IPS DF 6.9 (cell line): ENCODE results near the gene LRRC56.

Source experiments
- DNase-seq: peaks from one replicate; pipeline ENCODE4 v3.0.0-alpha.2; 2013; ENCODE audit warnings: low read depth, low spot score
- H3K27ac ChIP-seq: one replicate; pipeline ENCODE4 v1.5.1; 2013; ENCODE audit warnings: low read length, control low read depth
- H3K27me3 ChIP-seq: 2 replicates; pipeline ENCODE4 v1.6.1; 2013; ENCODE audit warnings: mild to moderate bottlenecking, low read length; ENCODE audit not compliant: control insufficient read depth, insufficient read depth
- H3K36me3 ChIP-seq: 2 replicates; pipeline ENCODE4 v1.6.1; 2013; ENCODE audit warnings: low read length; ENCODE audit not compliant: control insufficient read depth, insufficient read depth
- H3K4me1 ChIP-seq: 2 replicates; pipeline ENCODE4 v1.6.1; 2013; ENCODE audit warnings: low read length; ENCODE audit not compliant: control insufficient read depth, insufficient read depth
- H3K4me3 ChIP-seq: 2 replicates; pipeline ENCODE4 v1.5.1; 2013; ENCODE audit warnings: mild to moderate bottlenecking, low read length
- H3K9me3 ChIP-seq: 2 replicates; pipeline ENCODE4 v1.6.1; 2013; ENCODE audit warnings: low read length, inconsistent platforms; ENCODE audit not compliant: control insufficient read depth, insufficient read depth
- WGBS: extraction: QIAGEN DNeasy Blood & Tissue Kit; methylation state at CpG from one replicate; pipeline ENCODE4 v1.1.7; 2013; ENCODE audit warnings: mixed read lengths, missing lambda C conversion rate; ENCODE audit not compliant: insufficient read length, insufficient coverage; 5-methylcytosine and 5-hydroxymethylcytosine counted together

Gene LRRC56, protein sequence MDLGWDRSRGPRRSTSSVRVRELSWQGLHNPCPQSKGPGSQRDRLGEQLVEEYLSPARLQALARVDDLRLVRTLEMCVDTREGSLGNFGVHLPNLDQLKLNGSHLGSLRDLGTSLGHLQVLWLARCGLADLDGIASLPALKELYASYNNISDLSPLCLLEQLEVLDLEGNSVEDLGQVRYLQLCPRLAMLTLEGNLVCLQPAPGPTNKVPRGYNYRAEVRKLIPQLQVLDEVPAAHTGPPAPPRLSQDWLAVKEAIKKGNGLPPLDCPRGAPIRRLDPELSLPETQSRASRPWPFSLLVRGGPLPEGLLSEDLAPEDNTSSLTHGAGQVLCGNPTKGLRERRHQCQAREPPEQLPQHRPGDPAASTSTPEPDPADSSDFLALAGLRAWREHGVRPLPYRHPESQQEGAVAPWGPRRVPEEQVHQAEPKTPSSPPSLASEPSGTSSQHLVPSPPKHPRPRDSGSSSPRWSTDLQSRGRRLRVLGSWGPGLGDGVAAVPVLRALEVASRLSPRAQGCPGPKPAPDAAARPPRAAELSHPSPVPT

DNA sequence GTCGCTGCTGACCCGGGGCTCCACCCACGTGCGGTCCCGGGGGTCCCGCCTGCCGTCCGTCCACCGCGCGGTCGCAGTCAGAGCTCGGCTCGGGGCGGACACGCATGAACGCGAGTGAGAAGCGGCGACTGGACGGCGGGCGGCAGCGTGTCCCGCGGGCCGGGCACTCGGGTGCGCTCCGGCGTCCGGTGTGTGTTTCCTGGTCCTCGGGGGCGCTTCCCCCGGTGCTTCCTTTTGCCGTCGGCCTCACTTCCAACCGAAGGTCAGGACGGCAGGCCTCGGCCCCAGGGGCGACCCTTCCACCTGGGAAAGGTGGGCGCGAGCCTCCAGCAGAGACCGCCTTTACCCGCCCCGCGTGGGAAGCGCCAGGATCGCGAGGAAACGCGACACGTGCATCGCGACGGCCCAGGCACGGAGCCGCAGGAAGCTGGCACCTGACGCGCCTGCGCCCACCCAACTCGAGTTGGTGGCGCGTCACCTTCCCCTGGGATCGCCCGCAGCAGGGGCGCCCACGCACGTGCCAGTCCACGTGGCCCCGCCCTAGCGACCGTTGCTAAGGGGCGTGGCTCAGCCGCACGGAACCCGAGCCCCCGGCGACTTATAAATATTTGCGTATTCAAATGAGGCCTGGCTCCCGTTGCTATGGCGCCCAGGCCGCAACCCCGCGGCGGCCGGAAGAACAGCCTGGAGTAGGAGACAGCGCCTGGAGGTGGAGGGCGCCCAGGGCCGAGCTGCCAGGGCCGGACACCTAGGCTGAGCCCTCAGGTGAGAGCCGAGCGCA lies at the start of gene LRRC56:
Gene LRRC56 (plus strand): TSS at position 687 of the 781 bp plus-strand sequence. CDS start 3,158 bp downstream, outside the sequence.
- DNase-seq, result peak; percentile 45
- no CpG with 5 or more reads among the region's 93 CpGs for WGBS
- H3K36me3 ChIP-seq, result peaks cover 7% of the 10 kb centered on the region; the same call in 1 of the 2 replicates
- no peaks in the 10 kb centered on the region for H3K9me3 ChIP-seq
- no peaks in the 10 kb centered on the region; the same call in 1 of the 2 replicates for H3K27me3 ChIP-seq
- no peak within 1 kb of the TSS for H3K27ac ChIP-seq
- peaks cover 9% of the 10 kb centered on the region for H3K4me1 ChIP-seq
- H3K4me3 ChIP-seq, result peak within 1 kb of the TSS; percentile 41; the same call in 1 of the 2 replicates

DNA sequence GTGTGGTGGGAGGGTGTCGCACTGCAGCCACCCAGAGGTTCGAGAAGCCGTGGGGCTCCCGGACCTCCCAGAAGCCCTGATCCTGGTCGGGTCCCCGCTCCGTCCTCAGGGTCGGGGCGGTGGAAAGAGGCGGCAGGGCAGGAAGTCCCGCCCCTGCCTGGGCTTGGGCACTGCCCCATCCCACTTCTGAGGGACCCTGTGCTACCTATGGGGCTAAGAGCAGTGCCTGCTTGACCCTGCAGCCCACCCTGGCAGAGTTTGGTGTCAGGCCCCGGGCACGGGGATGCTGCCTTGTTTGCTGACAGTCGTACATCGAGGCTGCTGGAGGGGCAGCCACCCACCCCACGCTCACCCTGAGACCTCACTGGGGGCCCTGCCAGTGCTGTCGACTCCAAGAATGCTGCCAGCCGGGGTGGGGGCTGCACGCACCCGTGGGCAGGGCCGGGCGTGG lies 49.7 kb upstream of the LRRC56 start:
- DNase-seq, result no peak
- WGBS, result no CpG with 5 or more reads among the region's 22 CpGs
- Histone ChIP-seq H3K9me3 (no peaks in the 10 kb centered on the region), H3K4me3 (no peak overlapping the region), H3K27me3 (no peaks in the 10 kb centered on the region), H3K27ac (no peak overlapping the region), H3K4me1 (no peaks in the 10 kb centered on the region; the same call in 1 of the 2 replicates), H3K36me3 (peaks cover 23% of the 10 kb centered on the region)

DNA sequence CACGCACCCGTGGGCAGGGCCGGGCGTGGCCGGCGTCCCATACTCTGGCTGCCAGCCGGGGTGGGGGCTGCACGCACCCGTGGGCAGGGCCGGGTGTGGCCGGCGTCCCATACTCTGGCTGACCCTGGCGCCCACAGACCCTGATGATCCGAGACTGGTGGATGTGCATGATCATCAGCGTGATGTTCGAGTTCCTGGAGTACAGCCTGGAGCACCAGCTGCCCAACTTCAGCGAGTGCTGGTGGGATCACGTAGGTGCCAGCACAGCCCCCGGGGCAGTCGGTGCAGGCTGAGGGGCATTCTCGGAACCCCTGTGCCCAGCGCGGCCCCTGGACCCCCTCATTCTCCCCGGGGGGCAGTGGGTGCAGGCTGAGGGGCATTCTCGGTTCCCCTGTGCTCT lies 49.3 kb upstream of the LRRC56 start:
- no peak for DNase-seq
- peaks cover 23% of the 10 kb centered on the region for H3K36me3 ChIP-seq
- H3K9me3 ChIP-seq, result no peaks in the 10 kb centered on the region
- H3K27me3 ChIP-seq, result no peaks in the 10 kb centered on the region
- H3K4me1 ChIP-seq, result no peaks in the 10 kb centered on the region; the same call in 1 of the 2 replicates
- no peak overlapping the region for H3K4me3 ChIP-seq
- H3K27ac ChIP-seq, result no peak overlapping the region
- WGBS, result no CpG with 5 or more reads among the region's 25 CpGs

DNA sequence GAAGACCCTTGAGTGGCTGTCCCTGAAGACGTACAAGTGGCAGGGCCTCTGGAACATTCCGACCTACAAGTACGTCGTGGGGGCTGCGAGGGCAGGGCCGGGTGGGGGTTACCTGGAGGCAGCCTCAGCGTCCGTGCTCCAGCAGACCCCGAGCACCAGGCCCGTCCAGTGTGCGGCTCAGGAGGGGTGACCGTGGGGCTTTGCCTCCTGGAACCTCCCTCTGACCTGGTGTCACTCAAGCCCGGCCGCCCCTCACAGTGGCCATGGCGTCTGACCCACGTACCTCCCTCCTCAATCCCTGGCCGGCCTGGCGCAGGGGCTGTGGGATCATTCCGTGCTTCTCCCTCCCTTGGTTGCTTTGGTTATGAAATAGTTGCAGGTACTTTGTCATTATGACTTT lies 48.7 kb upstream of the LRRC56 start:
- Histone ChIP-seq H3K4me3 (no peak overlapping the region), H3K27ac (no peak overlapping the region), H3K4me1 (no peaks in the 10 kb centered on the region; the same call in 1 of the 2 replicates), H3K27me3 (no peaks in the 10 kb centered on the region), H3K9me3 (no peaks in the 10 kb centered on the region), H3K36me3 (peaks cover 23% of the 10 kb centered on the region)
- DNase-seq, result no peak
- WGBS, result no CpG with 5 or more reads among the region's 19 CpGs

DNA sequence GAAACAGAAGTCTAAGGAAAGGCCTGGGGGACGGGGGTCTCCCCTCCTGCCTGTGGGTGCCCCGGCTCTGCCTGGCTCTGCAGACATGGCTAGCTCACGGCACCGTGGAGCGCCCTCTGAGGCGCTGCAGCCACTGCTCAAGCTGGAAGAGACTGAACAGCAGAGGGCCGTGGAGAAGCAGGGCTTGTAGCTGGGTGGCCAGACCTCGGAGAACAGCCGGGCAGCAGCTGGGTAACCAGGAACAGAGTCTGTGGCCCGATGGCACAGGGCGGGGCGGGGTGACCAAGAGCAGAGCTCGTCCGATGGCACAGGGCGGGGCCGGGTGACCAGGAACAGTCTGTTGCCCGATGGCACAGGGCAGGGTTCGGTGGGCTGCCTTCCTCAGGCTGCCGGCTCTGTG lies 48.3 kb upstream of the LRRC56 start:
- no peaks in the 10 kb centered on the region; the same call in 1 of the 2 replicates for H3K4me1 ChIP-seq
- H3K9me3 ChIP-seq, result no peaks in the 10 kb centered on the region
- peaks cover 23% of the 10 kb centered on the region for H3K36me3 ChIP-seq
- no peak overlapping the region for H3K27ac ChIP-seq
- H3K4me3 ChIP-seq, result no peak overlapping the region
- no peak for DNase-seq
- no CpG with 5 or more reads among the region's 19 CpGs for WGBS
- H3K27me3 ChIP-seq, result no peaks in the 10 kb centered on the region

DNA sequence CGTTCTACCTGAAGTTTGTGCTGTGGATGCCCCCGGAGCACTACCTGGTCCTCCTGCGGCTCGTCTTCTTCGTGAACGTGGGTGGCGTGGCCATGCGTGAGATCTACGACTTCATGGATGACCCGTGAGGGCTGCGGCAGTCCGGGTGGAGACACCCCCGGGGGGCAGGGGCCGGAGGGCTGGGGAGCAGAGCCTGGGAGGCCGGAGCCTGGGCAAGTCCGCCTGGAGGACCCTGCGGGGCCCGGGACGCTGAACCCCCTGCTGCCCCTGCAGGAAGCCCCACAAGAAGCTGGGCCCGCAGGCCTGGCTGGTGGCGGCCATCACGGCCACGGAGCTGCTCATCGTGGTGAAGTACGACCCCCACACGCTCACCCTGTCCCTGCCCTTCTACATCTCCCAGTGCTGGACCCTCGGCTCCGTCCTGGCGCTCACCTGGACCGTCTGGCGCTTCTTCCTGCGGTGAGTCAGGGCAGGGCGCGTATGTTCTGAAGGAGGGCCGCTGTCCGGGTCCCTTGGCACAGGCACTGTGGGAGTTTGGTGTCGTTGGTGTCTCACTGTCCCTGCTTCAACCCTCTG lies 47.6 kb upstream of the LRRC56 start:
- Histone ChIP-seq H3K4me3 (no peak overlapping the region), H3K4me1 (no peaks in the 10 kb centered on the region; the same call in 1 of the 2 replicates), H3K27me3 (no peaks in the 10 kb centered on the region), H3K9me3 (no peaks in the 10 kb centered on the region), H3K36me3 (peaks cover 23% of the 10 kb centered on the region), H3K27ac (no peak overlapping the region)
- WGBS, result no CpG with 5 or more reads among the region's 37 CpGs
- DNase-seq, result no peak

DNA sequence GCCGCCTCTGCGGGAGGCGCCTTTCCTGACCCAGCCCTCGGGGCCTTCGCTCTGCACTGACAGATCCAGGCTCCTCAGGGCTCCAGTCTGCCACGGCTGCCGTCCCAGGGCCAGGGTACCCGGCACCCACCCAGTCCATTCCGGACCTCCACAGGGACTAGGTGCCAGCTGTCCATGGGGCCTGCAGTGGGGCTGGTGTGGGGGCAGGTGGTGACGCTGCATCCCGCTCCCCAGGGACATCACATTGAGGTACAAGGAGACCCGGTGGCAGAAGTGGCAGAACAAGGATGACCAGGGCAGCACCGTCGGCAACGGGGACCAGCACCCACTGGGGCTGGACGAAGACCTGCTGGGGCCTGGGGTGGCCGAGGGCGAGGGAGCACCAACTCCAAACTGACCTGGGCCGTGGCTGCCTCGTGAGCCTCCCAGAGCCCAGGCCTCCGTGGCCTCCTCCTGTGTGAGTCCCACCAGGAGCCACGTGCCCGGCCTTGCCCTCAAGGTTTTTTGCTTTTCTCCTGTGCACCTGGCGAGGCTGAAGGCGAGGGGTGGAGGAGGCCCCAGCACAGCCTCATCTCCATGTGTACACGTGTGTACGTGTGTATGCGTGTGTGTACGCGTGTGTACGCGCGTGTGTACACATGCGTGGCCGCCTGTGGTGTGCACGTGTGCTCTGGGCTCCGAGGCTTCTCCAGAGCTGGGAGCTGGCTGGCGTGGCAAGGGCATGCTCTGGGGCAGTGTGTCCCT lies 47.0 kb upstream of the LRRC56 start:
- no peak for DNase-seq
- no CpG with 5 or more reads among the region's 38 CpGs for WGBS
- no peak overlapping the region for H3K4me3 ChIP-seq
- H3K4me1 ChIP-seq, result no peaks in the 10 kb centered on the region; the same call in 1 of the 2 replicates
- H3K36me3 ChIP-seq, result peaks cover 23% of the 10 kb centered on the region
- H3K9me3 ChIP-seq, result no peaks in the 10 kb centered on the region
- no peak overlapping the region for H3K27ac ChIP-seq
- no peaks in the 10 kb centered on the region for H3K27me3 ChIP-seq

DNA sequence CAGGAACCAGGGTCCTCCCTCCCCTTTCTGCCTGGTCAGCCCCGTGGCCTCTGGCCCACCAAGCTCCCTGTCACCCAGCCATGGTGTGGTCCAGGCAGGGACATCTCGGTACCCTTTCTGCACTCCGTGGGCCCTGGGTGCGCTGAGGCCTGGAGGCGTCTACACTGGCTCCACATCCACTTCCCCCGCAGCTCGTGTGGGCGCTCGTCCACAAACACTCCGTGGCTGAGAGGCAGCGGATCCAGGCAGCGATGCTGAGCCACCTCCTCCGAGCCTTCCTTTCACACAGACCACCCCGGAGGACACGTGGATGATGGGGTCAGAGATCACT lies 46.4 kb upstream of the LRRC56 start:
- Histone ChIP-seq H3K36me3 (peaks cover 23% of the 10 kb centered on the region), H3K4me1 (no peaks in the 10 kb centered on the region; the same call in 1 of the 2 replicates), H3K27ac (no peak overlapping the region), H3K9me3 (no peaks in the 10 kb centered on the region), H3K4me3 (no peak overlapping the region), H3K27me3 (no peaks in the 10 kb centered on the region)
- no CpG with 5 or more reads among the region's 15 CpGs for WGBS
- no peak for DNase-seq

DNA sequence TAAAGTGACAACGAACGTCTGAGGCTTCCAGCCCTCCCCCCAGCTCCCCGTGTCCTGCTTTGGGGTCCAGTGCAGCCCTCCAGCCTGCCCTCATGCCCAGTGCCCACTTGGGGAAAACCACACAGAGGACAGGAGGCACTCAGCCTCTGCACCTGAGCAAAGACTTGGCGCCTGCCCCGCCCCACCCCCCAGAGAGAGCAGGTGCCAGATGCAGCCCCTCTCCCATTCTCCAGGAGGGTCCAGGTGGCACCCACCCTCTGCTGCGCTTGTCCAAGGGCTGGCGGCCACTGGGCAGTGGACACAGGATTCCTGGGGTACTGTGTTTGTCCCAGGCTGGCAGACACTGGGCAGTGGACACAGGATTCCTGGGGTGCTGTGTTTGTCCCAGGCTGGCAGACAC lies 46.0 kb upstream of the LRRC56 start:
- peaks cover 23% of the 10 kb centered on the region for H3K36me3 ChIP-seq
- no peak overlapping the region for H3K4me3 ChIP-seq
- H3K9me3 ChIP-seq, result no peaks in the 10 kb centered on the region
- DNase-seq, result no peak
- H3K4me1 ChIP-seq, result no peaks in the 10 kb centered on the region; the same call in 1 of the 2 replicates
- no peaks in the 10 kb centered on the region for H3K27me3 ChIP-seq
- H3K27ac ChIP-seq, result no peak overlapping the region
- WGBS, result no CpG with 5 or more reads among the region's 7 CpGs
